ENCODE data around the gene TSNAXIP1. TPM values are rescaled to one million over a fixed set of nuclear protein-coding genes. Genes with fewer than 3 reads are reported as not detected.

The TSNAXIP1 gene, protein sequence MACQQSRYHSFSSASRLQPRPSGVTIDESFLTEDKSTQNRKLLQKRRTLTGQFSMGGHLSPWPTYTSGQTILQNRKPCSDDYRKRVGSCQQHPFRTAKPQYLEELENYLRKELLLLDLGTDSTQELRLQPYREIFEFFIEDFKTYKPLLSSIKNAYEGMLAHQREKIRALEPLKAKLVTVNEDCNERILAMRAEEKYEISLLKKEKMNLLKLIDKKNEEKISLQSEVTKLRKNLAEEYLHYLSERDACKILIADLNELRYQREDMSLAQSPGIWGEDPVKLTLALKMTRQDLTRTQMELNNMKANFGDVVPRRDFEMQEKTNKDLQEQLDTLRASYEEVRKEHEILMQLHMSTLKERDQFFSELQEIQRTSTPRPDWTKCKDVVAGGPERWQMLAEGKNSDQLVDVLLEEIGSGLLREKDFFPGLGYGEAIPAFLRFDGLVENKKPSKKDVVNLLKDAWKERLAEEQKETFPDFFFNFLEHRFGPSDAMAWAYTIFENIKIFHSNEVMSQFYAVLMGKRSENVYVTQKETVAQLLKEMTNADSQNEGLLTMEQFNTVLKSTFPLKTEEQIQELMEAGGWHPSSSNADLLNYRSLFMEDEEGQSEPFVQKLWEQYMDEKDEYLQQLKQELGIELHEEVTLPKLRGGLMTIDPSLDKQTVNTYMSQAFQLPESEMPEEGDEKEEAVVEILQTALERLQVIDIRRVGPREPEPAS
- 1 to 10 TPM in 1 of 3 donors, under 1 TPM in 2; 0.41 to 2.0 (median 0.48) TPM for total RNA-seq
- long read RNA-seq, donor 1, partial matches to known transcripts, result 0 of 7 reads
- long read RNA-seq, donor 1, other reads (novel, unspliced or antisense), result 7 of 7 reads
- long read RNA-seq, donor 2, partial matches to known transcripts, result 0 of 1 reads
- long read RNA-seq, donor 2, other reads (novel, unspliced or antisense), result 1 of 1 reads

- DNase-seq (peak; percentile 96 to 97 (median 96)), ATAC-seq (peak; percentile 95)
- no peaks in the 10 kb centered on the region for H3K36me3 ChIP-seq (ENCODE audit: low read depth)
- TF ChIP-seq, protein P1, sequence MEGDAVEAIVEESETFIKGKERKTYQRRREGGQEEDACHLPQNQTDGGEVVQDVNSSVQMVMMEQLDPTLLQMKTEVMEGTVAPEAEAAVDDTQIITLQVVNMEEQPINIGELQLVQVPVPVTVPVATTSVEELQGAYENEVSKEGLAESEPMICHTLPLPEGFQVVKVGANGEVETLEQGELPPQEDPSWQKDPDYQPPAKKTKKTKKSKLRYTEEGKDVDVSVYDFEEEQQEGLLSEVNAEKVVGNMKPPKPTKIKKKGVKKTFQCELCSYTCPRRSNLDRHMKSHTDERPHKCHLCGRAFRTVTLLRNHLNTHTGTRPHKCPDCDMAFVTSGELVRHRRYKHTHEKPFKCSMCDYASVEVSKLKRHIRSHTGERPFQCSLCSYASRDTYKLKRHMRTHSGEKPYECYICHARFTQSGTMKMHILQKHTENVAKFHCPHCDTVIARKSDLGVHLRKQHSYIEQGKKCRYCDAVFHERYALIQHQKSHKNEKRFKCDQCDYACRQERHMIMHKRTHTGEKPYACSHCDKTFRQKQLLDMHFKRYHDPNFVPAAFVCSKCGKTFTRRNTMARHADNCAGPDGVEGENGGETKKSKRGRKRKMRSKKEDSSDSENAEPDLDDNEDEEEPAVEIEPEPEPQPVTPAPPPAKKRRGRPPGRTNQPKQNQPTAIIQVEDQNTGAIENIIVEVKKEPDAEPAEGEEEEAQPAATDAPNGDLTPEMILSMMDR (IDR thresholded peaks at IDR 0.05), result no peak
- H3K9me3 ChIP-seq, result no peaks in the 10 kb centered on the region
- peak within 1 kb of the TSS; percentile 81 for H3K4me3 ChIP-seq
- intact Hi-C loops (cut with DNase I, micrococcal nuclease), result no loop called here
- H3K4me1 ChIP-seq (ENCODE audit: low read depth), result peaks cover 18% of the 10 kb centered on the region
These were observed at the start of gene TSNAXIP1, which contains the start of gene RANBP10 for GRCh38 chr16:67806428-67807147. TSNAXIP1 (plus strand) TSS chr16:67806889; CDS start chr16:67807150, 261 bp downstream. RANBP10 (minus strand) TSS chr16:67806560; CDS start chr16:67806536, 24 bp downstream.

DNA sequence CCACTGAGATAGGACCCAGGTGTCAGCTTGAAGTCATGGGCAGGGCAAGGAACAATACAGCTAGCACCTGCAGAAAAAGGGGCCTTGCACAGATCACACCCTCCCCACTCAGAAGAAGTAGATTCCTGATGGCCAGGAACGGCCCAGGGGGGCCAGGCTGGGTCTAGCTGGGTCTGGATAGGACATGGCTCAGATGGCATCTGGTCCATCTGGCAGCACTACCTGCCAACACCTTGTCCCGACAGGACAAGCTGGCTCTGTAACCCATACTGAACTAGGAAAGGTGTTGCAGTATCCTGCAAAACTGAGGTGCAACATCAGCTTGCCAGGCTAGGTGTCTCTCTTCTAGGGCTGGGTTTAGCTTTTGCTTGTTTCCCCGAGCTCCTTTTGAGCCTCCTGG lies 48.7 kb upstream of the TSNAXIP1 start:
- peaks cover 10% of the 10 kb centered on the region for H3K4me1 ChIP-seq (ENCODE audit: low read depth)
- no peak overlapping the region for H3K4me3 ChIP-seq
- H3K9me3 ChIP-seq, result no peaks in the 10 kb centered on the region
- intact Hi-C loops (cut with DNase I, micrococcal nuclease), result no loop called here
- no peaks in the 10 kb centered on the region for H3K36me3 ChIP-seq (ENCODE audit: low read depth)
- no peak for ATAC-seq
- no peak for DNase-seq
- TF ChIP-seq, protein P1 (IDR thresholded peaks at IDR 0.05), result no peak

GRCh38 chr16:67758966-67759365 lies 47.7 kb upstream of the TSNAXIP1 start:
- H3K4me3 ChIP-seq, result no peak overlapping the region
- no peak for ATAC-seq
- TF ChIP-seq, protein P1 (IDR thresholded peaks at IDR 0.05), result no peak
- no peak for DNase-seq
- no peaks in the 10 kb centered on the region for H3K9me3 ChIP-seq
- H3K4me1 ChIP-seq (ENCODE audit: low read depth), result peaks cover 10% of the 10 kb centered on the region
- intact Hi-C loops (cut with DNase I, micrococcal nuclease), result no loop called here
- H3K36me3 ChIP-seq (ENCODE audit: low read depth), result no peaks in the 10 kb centered on the region

DNA sequence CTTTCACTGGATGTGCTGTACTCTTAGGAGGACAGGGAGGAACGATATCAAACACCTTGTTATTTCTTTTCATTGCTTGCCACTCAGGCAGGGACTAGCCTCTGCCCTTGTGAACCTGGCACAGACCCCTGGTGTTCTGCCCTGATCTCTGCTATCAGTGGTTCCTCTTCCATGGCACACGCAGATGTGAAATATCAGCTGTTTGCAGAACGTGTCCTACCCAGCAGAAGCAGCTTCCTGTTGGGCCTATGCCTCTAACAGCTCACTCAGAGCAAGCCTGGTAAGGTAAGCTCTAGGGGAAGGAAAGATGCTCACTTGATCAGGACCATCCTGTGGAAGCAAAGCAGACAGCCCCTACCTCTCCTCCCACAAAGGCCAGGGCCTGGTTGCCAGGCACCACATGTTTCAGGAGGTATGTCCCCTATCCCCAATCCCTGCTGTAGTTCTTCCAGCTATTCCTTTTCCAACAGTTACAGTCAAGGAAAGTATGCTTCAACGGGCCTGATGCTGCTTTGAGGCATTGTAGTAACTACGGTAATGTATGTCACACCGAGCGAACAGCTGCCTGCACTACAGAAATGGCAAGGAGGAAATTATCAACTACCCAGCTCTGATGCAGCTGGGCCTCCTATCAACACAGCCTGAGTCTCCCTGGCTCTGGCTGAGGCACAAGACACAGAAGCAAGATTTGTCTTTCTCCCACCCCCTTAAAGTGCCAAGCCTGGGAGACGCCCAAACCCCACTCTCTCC lies 46.3 kb upstream of the TSNAXIP1 start:
- Histone ChIP-seq H3K4me1 (ENCODE audit: low read depth) (peaks cover 10% of the 10 kb centered on the region), H3K36me3 (ENCODE audit: low read depth) (no peaks in the 10 kb centered on the region), H3K4me3 (no peak overlapping the region), H3K9me3 (no peaks in the 10 kb centered on the region)
- TF ChIP-seq, protein P1 (IDR thresholded peaks at IDR 0.05), result no peak
- intact Hi-C loops (cut with DNase I, micrococcal nuclease), result no loop called here
- ATAC-seq (peak; percentile 40), DNase-seq (no peak)

DNA sequence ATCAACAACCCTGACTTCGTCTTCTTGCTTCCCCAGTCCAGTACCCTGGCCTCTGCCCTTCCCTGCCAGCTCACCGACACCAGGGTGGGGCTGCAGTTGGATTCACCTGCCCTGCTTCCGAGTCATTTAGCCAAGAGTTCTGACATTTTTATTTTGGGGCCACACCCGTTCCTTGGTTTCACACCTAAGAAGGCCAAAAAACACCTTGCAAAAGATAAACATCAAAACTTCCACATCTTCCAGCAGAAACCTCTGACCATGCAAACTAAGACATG lies 45.8 kb upstream of the TSNAXIP1 start:
- H3K4me3 ChIP-seq, result no peak overlapping the region
- peaks cover 10% of the 10 kb centered on the region for H3K4me1 ChIP-seq (ENCODE audit: low read depth)
- no peaks in the 10 kb centered on the region for H3K36me3 ChIP-seq (ENCODE audit: low read depth)
- intact Hi-C loops (cut with DNase I, micrococcal nuclease), result no loop called here
- no peaks in the 10 kb centered on the region for H3K9me3 ChIP-seq
- TF ChIP-seq, protein P1 (IDR thresholded peaks at IDR 0.05), result no peak
- ATAC-seq (peak; percentile 85), DNase-seq (peak; percentile 17 to 54 (median 41))
